ENCODE data around the gene PANK1.

PANK1 gene

DNA sequence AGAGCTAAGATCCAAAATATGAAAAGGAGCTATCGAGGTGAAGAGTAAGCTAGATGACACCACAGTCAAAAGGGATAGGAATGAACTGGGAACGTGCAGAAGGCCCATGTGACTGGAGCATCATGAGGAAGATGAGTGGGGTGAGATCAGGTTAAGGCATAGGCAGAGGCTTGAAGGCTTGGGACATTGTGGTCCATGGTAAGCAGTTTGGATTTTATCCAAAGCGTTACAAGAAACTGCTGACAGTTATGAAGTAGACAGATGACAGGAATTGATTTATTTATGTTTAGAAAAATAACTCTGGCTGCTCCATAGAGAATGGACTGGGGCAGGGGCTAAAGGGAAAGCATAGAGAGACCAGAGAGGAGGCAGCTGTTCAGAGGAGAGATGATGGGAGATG is 18.1 kb upstream of the PANK1 start:
- TF ChIP-seq GATA3 (IDR thresholded peaks at IDR 0.05; ENCODE audit: low read depth, low read length) (no peak), GATA2 (IDR thresholded peaks at IDR 0.05; ENCODE audit: low read depth, low read length) (no peak)

GRCh38 chr10:89662596-89662995 is 17.6 kb upstream of the PANK1 start:
- TF ChIP-seq GATA3 (IDR thresholded peaks at IDR 0.05; ENCODE audit: low read depth, low read length), result no peak
- TF ChIP-seq GATA2 (IDR thresholded peaks at IDR 0.05; ENCODE audit: low read depth, low read length), result no peak

- no peak for TF ChIP-seq GATA3 (IDR thresholded peaks at IDR 0.05; ENCODE audit: low read depth, low read length)
- no peak for TF ChIP-seq GATA2 (IDR thresholded peaks at IDR 0.05; ENCODE audit: low read depth, low read length)
Observed at GRCh38 chr10:89659143-89660131, 14.4 kb upstream of the PANK1 start.

GRCh38 chr10:89657302-89657701 is 12.3 kb upstream of the PANK1 start:
- TF ChIP-seq GATA2 (IDR thresholded peaks at IDR 0.05; ENCODE audit: low read depth, low read length) (no peak), GATA3 (IDR thresholded peaks at IDR 0.05; ENCODE audit: low read depth, low read length) (no peak)

DNA sequence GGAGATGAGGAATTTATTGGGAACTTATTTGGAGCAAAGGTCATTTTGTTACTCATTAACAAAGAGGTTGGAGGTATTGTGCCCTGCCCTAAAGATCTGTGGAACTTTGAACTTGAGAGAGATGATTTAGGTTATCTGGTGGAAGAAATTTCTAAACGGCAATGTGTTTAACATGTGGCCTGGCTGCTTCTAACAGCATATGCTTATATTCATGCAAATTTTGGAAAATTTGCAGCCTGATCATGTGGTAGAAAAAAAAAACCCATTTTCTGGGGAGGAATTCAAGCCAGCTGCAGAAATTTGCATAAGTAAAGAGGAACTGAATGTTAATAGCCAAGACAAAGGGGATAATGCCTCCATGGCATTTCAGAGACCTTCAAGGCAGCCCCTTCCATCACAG is 10.7 kb upstream of the PANK1 start:
- TF ChIP-seq GATA3 (IDR thresholded peaks at IDR 0.05; ENCODE audit: low read depth, low read length) (no peak), GATA2 (IDR thresholded peaks at IDR 0.05; ENCODE audit: low read depth, low read length) (no peak)

DNA sequence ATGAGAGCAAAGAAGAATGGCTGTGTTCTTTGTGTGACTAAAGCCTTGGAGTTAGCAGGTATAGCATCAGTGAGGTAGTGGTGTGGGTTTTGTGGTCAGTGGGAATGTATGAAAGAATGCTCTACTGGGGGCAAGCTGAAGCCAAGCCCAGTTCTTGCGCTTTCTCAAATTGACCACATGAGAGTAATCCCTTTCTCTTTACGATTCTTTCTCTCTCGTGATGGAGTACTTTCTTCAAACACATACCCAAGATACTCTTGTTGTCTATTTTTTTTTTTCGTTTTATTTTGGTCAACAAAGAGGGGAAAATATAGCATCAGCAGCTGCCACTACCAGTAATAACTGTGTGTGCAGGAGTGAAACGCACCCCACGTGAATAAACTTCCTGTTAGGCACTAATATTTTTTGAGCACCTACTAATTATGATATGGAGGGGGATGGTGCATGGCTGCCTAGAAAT is 8.4 kb upstream of the PANK1 start:
- TF ChIP-seq GATA3 (IDR thresholded peaks at IDR 0.05; ENCODE audit: low read depth, low read length) (no peak), GATA2 (IDR thresholded peaks at IDR 0.05; ENCODE audit: low read depth, low read length) (no peak)

- no peak for TF ChIP-seq GATA3 (IDR thresholded peaks at IDR 0.05; ENCODE audit: low read depth, low read length)
- TF ChIP-seq GATA2 (IDR thresholded peaks at IDR 0.05; ENCODE audit: low read depth, low read length), result no peak
Observed at GRCh38 chr10:89652806-89653370, 7.8 kb upstream of the PANK1 start.

- no peak for TF ChIP-seq GATA3 (IDR thresholded peaks at IDR 0.05; ENCODE audit: low read depth, low read length)
- no peak for TF ChIP-seq GATA2 (IDR thresholded peaks at IDR 0.05; ENCODE audit: low read depth, low read length)
Observed at GRCh38 chr10:89651916-89652573, 7.0 kb upstream of the PANK1 start.

DNA sequence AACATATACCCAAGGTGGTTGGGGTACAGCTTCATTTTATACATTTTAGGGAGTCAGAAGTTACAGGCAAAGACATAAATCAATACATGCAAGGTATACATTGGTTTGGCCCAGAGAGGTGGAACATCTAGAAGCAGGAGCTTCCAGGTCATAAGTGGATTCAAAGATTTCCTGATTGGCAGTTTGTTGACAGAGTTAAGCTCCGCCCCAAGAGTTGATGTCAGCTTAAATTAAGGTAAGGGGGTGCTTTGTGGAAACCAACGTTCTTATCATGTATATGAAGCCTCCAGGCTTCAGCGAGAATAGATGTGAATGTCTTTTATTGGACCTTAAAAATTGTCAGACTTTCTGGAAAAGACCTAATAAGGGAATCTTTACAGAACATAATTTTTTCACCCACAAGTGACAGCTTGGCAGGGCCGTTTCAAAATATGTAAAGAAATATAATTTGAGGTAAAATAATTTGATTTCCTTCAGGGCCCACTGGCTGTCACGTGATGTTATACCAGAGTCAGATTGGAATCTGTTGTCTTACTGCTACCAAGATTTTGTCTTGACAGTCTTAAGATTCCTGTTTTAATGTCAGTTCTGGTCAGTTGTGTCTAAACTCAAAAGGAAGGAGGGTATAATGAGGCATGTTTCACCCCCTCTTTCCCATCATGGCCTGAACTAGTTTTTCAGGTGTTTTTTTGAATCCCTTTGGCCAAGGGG is 6.3 kb upstream of the PANK1 start:
- TF ChIP-seq GATA2 (IDR thresholded peaks at IDR 0.05; ENCODE audit: low read depth, low read length) (no peak), GATA3 (IDR thresholded peaks at IDR 0.05; ENCODE audit: low read depth, low read length) (no peak)

DNA sequence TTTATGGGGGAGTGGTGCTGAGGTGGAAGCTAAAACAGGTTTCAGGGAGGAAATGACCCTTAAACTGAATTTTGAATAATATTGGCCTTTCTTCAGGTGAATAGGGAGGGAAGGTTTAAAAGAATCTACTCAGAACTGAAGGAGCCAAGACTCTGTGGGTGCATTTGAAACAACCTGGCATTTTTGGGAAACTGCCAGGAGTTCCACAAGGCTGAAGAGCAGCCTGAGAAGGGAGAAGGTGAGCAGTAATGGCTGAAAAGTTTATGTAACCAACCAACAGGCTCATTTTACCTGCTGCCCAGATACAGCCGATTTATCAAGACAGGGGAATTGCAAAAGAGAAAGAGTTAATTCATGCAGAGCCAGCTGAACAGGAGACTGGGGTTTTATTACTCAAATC is 4.0 kb upstream of the PANK1 start:
- TF ChIP-seq GATA2 (IDR thresholded peaks at IDR 0.05; ENCODE audit: low read depth, low read length) (no peak), GATA3 (IDR thresholded peaks at IDR 0.05; ENCODE audit: low read depth, low read length) (no peak)

GRCh38 chr10:89648074-89648473 is 3.0 kb upstream of the PANK1 start:
- no peak for TF ChIP-seq GATA3 (IDR thresholded peaks at IDR 0.05; ENCODE audit: low read depth, low read length)
- no peak for TF ChIP-seq GATA2 (IDR thresholded peaks at IDR 0.05; ENCODE audit: low read depth, low read length)

GRCh38 chr10:89646889-89647657 is 2.0 kb upstream of the PANK1 start:
- no peak for TF ChIP-seq GATA2 (IDR thresholded peaks at IDR 0.05; ENCODE audit: low read depth, low read length)
- no peak for TF ChIP-seq GATA3 (IDR thresholded peaks at IDR 0.05; ENCODE audit: low read depth, low read length)

DNA sequence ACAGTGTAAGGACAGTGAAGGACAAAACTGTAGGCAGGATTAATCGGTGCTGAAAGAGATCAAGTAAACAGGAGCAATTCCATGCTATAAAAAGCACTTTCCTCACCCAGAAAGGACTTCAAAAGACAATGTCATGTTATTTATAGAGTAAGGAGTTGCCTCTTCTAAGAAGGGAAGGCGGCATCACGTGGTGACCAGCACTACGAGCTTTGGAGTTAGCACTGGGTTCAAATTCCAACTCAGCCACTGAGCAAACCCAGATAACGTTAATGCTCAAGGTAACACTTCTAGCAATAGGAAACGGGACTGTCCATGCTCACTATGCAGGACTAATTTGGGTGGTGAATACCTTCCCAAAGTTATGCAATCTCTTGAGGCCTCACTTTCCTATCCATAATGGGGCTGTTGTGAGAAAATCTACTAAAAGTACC is 715 bp upstream of the PANK1 start:
- TF ChIP-seq GATA3 (IDR thresholded peaks at IDR 0.05; ENCODE audit: low read depth, low read length) (no peak), GATA2 (IDR thresholded peaks at IDR 0.05; ENCODE audit: low read depth, low read length) (no peak)

Data from SH-SY5Y (cell line).